Bronchial epithelial cell (primary cell): ENCODE measurements around the gene NANOG. TPM values are rescaled to one million over a fixed set of nuclear protein-coding genes. Genes with fewer than 3 reads are reported as not detected.
"Not testable (repeated sequence)": the region's sequence is repeated elsewhere in the genome, so short reads cannot be mapped to it uniquely, and the experiment has no call there.

Source experiments
- DNase-seq: peaks from one replicate; pipeline ENCODE4 v3.0.0-alpha.2; 2010; ENCODE audit warnings: low read depth
- FAIRE-seq: peaks from 2 replicates; lab custom pipeline; 2011; peaks lifted over from hg19 to GRCh38; lab: Jason Lieb, UNC
- H3K27me3 ChIP-seq: 2 replicates; pipeline ENCODE4 v1.5.1; 2011; ENCODE audit warnings: low read length; ENCODE audit not compliant: control insufficient read depth, insufficient read depth
- H3K36me3 ChIP-seq: 2 replicates; pipeline ENCODE4 v1.5.1; 2011; ENCODE audit warnings: low read length; ENCODE audit not compliant: control insufficient read depth, insufficient read depth
- H3K4me3 ChIP-seq: 2 replicates; pipeline ENCODE4 v1.5.1; 2011; ENCODE audit warnings: mild to moderate bottlenecking, low read depth, low read length, control low read depth
- CTCF ChIP-seq: IDR thresholded peaks from 2 replicates; pipeline ENCODE4 v1.5.1; 2011; ENCODE audit warnings: mild to moderate bottlenecking, moderate library complexity, low read length, control low read depth, inconsistent platforms; ENCODE audit not compliant: insufficient read depth, severe bottlenecking
- total RNA-seq: library from RNA; depleted of rRNA; stranded (reverse); fragments of >200 nt; gene quantifications from 2 replicates; pipeline ENCODE4 v1.2.1, GENCODE V29; 2014

NANOG gene
- total RNA-seq, 1 donor from 2014 or later = not detected

- Histone ChIP-seq H3K4me3 (no peak overlapping the region), H3K36me3 (no peaks in the 10 kb centered on the region), H3K27me3 (no peaks in the 10 kb centered on the region)
- DNase-seq = no peak
- no peak for FAIRE-seq
- no peak for TF ChIP-seq CTCF
Observed at GRCh38 chr12:7844116-7844515, 54.9 kb downstream of the NANOG start.

GRCh38 chr12:7847226-7848097, 58.3 kb downstream of the NANOG start:
- not testable (repeated sequence) for H3K27me3 ChIP-seq, H3K4me3 ChIP-seq, DNase-seq, H3K36me3 ChIP-seq
- FAIRE-seq = peak; percentile 18

GRCh38 chr12:7848098-7848422, 58.9 kb downstream of the NANOG start:
- not testable (repeated sequence) for DNase-seq, H3K36me3 ChIP-seq, FAIRE-seq, H3K27me3 ChIP-seq, H3K4me3 ChIP-seq

Other genes with a start within 250 kb of the NANOG start
- not detected in 2 replicates for gene APOBEC1, start 123.5 kb upstream of the NANOG start, total RNA-seq
- gene GDF3, start 93.6 kb upstream of the NANOG start, total RNA-seq = not detected in 2 replicates
- not detected in 2 replicates for gene DPPA3, start 78.0 kb upstream of the NANOG start, total RNA-seq
- gene CLEC4C, start 42.0 kb upstream of the NANOG start, total RNA-seq = not detected in 2 replicates
- gene NANOGNB, start 24.2 kb upstream of the NANOG start, total RNA-seq = not detected in 2 replicates
- gene SLC2A14, start 83.5 kb downstream of the NANOG start, total RNA-seq = not detected in 2 replicates
- gene SLC2A3, start 146.8 kb downstream of the NANOG start, total RNA-seq = 8.4 and 10.5 TPM in 2 replicates
- 3.4 and 5.1 TPM in 2 replicates for gene FOXJ2, start 243.3 kb downstream of the NANOG start, total RNA-seq